ENCODE measurements around the gene CHRM2.

CHRM2 gene

GRCh38 chr7:136914016-136914415, 45.6 kb downstream of the CHRM2 start:
- H3K4me3 ChIP-seq (ENCODE audit: low read length) = no peak overlapping the region
- no peak for DNase-seq (ENCODE audit: low read depth)
- TF ChIP-seq, protein P1, sequence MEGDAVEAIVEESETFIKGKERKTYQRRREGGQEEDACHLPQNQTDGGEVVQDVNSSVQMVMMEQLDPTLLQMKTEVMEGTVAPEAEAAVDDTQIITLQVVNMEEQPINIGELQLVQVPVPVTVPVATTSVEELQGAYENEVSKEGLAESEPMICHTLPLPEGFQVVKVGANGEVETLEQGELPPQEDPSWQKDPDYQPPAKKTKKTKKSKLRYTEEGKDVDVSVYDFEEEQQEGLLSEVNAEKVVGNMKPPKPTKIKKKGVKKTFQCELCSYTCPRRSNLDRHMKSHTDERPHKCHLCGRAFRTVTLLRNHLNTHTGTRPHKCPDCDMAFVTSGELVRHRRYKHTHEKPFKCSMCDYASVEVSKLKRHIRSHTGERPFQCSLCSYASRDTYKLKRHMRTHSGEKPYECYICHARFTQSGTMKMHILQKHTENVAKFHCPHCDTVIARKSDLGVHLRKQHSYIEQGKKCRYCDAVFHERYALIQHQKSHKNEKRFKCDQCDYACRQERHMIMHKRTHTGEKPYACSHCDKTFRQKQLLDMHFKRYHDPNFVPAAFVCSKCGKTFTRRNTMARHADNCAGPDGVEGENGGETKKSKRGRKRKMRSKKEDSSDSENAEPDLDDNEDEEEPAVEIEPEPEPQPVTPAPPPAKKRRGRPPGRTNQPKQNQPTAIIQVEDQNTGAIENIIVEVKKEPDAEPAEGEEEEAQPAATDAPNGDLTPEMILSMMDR (conservative IDR thresholded peaks at IDR 0.05; ENCODE audit: low read length) = no peak

DNA sequence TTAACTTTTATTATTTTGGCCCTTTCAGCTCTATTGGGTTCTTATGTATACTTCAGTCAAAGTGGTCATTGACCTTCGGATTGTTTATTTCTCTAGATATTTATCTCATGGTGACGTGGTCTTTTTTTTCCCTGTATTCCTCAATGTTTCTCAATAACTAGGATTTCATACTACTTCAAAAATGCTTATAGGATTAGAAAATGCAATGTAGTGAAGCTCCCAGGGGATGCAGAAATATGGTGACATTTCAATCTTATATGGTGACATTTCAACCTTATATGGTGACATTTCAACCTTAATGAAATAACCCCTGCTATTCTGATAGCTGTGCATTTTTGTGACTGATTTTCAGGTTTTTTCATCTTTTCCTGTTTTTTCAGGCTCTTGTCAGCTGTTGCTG, 51.4 kb downstream of the CHRM2 start:
- no peak for DNase-seq (ENCODE audit: low read depth)
- TF ChIP-seq, protein P1 (conservative IDR thresholded peaks at IDR 0.05; ENCODE audit: low read length) = no peak
- no peak overlapping the region for H3K4me3 ChIP-seq (ENCODE audit: low read length)

DNA sequence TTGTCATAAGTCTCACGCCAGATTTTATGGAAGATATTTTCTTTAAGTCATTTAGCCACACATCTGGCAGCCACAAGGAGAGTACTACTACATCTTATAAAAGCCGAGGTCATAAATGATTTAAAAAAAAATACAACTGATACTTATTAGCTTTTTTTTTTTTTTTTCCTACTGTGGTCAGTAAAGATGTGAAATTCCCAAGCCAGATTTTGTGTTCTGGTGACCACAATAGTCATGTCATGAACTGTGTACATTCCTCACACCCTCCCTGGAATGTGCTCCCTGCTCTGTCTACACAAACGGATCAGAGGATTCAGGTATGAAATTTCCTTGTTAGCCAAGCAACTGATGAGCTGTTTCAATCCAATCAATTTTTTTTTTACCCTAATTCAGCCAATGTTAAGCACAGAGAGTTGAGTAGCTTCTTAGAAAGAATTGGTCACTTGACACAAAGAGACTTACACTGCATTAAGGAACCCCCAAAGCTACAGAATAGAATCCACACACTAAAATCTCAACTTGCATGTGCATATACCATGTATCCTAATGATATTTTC, 54.7 kb downstream of the CHRM2 start:
- no peak overlapping the region for H3K4me3 ChIP-seq (ENCODE audit: low read length)
- TF ChIP-seq, protein P1 (conservative IDR thresholded peaks at IDR 0.05; ENCODE audit: low read length) = no peak
- peak; percentile 88 for DNase-seq (ENCODE audit: low read depth)

- DNase-seq (ENCODE audit: low read depth) = no peak
- H3K4me3 ChIP-seq (ENCODE audit: low read length) = no peak overlapping the region
- TF ChIP-seq, protein P1 (conservative IDR thresholded peaks at IDR 0.05; ENCODE audit: low read length) = no peak
Measured at GRCh38 chr7:136925044-136925443, 56.6 kb downstream of the CHRM2 start.

DNA sequence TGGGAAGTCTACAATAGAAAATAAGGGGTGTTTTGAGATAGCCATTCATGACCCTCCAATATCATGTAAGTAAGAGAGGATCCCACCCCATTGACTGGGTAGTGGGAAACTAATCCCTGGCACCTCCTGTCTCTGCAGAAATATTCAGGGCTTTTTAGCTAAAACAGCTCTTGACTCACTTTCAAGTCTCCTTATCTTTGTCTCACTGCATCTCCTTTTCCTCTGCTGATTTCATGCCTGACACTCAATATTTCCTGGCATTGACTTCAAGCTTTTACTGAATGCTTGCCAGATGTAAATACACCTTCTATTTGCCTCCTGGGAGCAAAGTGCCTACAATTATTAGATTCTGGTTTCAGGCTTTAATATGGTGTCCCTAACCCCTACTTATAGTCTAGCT, 57.1 kb downstream of the CHRM2 start:
- H3K4me3 ChIP-seq (ENCODE audit: low read length) = no peak overlapping the region
- TF ChIP-seq, protein P1 (conservative IDR thresholded peaks at IDR 0.05; ENCODE audit: low read length) = no peak
- DNase-seq (ENCODE audit: low read depth) = no peak

DNA sequence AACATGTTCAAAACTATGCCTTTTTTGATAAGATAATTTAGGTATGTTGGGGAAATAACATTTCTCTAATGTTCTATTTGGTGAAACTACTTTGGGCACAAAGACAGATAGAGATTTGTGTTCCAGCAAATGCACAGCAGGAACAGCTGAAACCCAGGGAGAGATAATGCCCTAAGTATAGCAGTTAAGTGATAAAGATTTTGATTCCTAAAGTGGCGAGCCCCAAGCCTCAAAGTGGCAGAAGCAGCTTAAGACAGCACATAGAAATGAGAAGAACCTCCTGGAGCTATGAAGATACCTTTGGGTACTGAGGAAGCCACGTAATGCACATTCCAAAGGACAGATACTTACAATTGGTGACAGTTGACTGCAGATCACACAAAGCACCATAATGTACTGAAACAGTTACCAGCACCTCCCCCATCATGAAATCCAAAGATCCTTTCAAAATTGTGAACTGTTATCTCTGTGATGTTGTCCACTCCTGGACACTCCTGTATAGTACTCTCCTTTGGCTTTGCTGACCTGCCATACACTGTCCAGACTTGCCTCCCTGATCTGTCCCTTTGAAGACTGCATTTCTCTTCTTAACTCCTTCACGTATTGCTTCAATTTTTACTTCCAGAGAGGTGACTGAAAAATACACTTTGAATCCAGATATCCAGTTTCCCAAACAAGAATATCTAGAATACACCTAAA, 62.9 kb downstream of the CHRM2 start:
- DNase-seq (ENCODE audit: low read depth) = no peak
- no peak overlapping the region for H3K4me3 ChIP-seq (ENCODE audit: low read length)
- TF ChIP-seq, protein P1 (conservative IDR thresholded peaks at IDR 0.05; ENCODE audit: low read length) = no peak

DNA sequence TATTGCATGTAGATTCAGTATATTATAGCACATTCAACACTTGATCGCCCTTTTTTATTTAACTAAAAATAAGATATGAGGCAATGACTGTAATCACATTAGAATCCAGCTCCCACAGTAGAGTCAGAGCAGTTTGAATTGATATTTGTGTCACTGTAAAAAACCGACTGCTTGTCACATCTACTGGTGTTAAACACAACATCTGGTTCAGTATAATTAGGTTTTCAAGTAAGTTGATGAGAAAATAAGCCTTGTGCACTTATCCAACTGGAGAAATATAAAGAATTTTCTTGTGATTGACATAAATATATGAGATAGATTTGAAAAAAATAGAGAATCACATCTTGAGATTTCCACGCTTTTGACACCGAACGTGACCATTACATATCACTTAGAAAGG, 69.0 kb downstream of the CHRM2 start:
- no peak overlapping the region for H3K4me3 ChIP-seq (ENCODE audit: low read length)
- TF ChIP-seq, protein P1 (conservative IDR thresholded peaks at IDR 0.05; ENCODE audit: low read length) = no peak
- DNase-seq (ENCODE audit: low read depth) = no peak
